LNCAP (cell line): ENCODE results near the gene SLC16A8.

Source experiments
- TF ChIP-seq, protein P1 (sequence below): fragments of 450-650 bp; IDR thresholded peaks from 2 replicates; pipeline ENCODE4 v1.5.1; 2017; ENCODE audit warnings: mild to moderate bottlenecking

Gene SLC16A8

DNA sequence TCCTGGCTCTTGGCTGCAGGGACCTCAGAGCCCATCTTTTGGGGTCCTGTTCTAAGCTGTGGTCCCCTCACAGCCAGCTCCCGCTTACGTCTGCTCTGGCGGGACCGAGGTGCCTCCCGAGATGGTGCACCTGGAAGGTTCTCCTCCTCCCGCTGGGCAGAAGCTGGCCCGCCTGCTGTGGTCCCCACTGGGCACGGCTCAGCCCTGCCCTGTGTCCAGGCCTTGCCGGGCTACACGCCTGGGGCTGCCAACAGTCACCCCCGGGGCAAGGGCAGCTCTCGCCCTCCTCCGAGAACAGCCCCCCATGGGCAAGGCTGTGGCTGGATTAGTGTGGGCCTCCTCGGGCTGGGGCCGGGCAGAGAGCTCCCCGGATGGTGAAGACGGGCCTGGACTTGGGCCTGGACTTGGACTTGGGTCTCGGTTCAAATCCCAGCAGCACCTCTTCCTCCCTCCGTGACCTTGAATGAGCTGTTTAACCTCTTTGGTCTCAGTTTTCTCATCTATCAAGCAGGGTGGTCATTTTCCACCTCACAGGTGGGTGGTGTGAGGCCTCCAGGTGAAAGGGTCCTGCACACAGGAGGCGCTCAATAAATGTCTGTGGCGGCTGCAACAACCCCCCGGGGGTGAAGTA, 25.5 kb upstream of the SLC16A8 start:
- TF ChIP-seq, protein P1, sequence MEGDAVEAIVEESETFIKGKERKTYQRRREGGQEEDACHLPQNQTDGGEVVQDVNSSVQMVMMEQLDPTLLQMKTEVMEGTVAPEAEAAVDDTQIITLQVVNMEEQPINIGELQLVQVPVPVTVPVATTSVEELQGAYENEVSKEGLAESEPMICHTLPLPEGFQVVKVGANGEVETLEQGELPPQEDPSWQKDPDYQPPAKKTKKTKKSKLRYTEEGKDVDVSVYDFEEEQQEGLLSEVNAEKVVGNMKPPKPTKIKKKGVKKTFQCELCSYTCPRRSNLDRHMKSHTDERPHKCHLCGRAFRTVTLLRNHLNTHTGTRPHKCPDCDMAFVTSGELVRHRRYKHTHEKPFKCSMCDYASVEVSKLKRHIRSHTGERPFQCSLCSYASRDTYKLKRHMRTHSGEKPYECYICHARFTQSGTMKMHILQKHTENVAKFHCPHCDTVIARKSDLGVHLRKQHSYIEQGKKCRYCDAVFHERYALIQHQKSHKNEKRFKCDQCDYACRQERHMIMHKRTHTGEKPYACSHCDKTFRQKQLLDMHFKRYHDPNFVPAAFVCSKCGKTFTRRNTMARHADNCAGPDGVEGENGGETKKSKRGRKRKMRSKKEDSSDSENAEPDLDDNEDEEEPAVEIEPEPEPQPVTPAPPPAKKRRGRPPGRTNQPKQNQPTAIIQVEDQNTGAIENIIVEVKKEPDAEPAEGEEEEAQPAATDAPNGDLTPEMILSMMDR: no peak

DNA sequence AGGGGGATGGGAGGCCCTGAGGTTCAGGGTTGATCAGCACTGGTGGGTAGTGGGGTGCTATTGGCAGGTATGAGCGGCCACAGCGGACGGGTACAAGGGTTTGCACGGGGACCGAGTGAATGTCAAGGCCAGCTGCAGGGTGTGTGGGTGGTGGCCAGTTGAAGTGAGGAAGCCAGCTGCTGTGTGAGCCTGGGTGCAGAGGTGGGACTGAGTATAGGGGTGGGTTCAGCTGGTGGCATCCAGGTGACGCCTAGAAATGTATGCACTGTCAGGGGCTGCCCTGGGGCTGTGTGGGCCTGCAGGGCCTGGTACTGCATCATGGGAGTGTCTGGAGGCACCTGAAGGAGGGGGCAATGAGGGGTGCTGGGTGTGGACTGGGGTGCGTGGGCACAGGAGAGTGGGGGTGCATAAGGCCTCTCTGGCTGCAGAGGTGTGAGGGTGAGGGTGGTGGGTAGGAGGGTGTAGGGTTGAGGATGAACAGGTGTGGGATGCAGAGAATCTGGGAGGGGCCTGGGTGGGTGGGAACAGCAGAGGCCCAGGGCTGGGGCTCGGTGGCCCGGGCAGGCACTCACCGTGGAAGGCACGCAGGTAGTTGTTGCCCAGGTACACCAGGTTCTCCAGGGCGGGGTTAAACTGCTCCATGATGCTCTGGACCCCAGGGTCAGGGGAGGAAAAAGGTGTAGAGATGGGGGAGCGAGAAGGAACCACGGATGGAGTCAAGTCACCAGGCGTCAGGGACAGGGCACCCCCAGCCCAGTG, 24.8 kb upstream of the SLC16A8 start:
- TF ChIP-seq, protein P1: no peak

DNA sequence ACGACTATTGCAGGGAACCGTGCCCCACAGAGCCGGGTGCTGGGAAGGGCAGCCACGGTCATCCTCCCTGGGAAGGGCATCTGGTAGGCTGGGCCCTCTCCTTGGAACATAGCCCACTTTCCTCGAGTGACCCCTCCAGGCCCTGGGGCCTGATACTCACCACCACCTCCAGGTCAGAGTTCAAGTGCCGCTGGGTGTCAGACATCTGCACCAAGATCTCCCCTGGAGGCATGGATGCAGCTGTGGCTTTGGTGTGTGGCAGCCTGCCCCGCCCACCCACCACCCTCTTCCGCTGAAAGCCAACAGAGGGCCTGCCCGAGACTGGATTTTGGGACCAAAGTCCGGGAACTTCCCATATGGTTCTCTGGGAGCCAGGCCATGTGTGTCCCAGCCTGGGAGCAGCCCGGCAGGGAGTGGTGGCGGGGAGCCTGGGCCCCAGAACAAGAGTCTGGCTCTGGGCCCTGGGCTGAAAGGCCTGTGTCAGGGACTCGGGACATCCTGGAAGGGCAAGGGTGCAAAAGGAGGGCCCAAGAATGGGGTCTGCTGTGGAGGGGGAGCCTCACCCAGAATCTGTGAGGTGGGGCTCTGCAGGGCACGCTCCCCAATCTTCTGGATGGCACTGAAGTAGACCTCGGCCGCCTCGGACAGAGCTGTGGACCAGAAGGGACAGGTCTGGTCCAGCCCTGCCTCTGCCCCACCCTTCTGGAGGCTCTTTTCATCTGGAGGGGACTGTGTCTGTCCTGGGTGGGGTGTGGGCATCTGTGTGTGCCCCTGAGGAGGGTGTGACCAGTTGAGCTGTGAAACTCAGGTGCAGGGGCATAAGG, 23.9 kb upstream of the SLC16A8 start:
- TF ChIP-seq, protein P1: no peak

DNA sequence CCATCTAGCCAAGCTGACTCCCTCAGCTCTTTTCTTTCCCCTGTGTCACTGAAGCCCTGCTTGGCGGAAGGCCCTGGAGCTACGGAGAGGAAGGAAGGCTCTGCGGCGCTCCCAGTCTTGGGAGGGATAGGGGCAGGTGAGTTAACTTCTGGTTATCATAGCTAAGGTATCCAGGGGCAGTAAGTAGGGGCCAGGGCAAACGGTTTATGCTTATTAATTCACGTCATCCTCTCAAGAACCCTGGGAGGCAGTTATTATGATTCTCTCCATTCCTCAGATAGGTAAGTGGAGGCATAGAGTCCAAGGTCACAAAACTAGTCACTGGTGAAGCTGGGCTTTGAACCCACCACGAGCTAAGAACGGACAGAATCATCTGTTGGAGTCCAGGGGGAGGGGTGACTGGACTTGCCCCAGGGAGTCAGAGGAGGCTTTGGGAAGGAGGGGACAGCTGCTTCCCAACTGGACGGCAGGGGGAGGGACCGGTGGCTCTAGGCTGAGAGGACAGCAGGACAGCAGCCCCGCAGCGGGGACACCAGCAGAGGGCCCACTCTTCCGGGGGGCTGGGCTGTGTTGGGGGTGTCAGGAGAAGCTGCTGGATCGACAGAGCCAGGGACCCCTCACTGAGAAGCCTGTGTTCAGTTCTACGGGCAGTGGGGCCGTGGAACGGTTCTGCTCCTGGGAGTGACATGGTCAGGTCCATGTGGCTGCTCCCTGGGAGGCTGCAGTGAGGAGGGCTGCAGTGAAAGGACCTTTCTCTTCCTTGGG, 23.0 kb upstream of the SLC16A8 start:
- TF ChIP-seq, protein P1: no peak

DNA sequence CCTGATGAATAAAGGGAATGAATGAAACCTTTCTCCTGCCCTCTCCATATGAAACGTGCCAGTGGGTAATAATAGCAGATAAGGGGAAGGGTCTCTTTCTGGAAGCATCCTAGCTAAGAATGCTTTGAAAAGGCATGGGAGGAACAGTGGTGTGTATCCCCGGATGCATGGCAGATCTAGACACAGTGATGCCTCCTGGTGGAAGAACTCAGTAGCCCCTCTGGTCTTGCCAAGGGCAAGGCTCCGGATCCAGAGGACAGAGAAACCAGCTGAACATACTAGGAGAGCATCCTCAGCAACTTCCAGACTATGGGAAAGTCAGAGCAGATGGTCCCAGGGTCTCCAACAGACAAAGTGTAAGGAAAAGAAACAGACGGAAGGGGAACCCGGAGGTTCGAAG, 20.1 kb upstream of the SLC16A8 start:
- TF ChIP-seq, protein P1: no peak

DNA sequence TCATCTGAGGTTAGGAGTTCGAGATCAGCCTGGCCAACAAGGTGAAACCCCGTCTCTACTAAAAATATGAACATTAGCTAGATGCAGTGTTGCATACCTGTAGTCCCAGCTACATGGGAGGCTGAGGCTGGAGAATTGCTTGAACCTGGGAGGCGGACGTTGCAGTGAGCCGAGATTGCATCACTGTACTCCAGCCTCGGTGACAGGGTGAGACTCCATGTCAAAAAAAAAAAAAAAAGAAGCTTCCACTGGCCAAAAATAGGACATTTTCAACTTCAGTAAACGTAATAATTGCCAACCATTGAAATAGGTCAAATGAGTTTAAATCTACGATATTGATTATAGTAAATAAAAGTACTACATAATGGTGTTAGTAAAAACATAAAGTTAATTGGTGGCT, 19.7 kb upstream of the SLC16A8 start:
- TF ChIP-seq, protein P1: no peak
